Measurements from ENCODE around the gene VAV3. TPM values are rescaled to one million over a fixed set of nuclear protein-coding genes. Genes with fewer than 3 reads are reported as not detected.

Gene VAV3
- total RNA-seq, 1 donor from 2014 or later: 25.8 TPM

DNA sequence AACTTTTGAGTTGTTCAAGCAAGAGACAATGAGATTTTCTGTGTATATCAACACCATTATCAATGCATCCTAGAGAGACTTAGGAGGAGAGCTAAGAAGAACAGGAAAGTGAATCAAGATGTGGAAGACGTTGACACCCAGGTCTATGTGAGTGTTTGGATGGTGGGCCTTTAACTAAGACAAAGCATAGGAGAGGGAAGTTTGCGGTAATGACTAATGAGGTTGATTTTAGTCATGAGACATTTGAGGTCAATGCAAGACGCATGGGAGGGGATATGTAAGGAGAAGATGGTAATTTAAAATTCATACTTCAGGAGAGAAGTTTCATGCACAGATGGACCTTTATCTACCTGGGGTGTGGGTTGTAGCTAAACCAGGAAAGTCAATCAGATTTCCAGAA is 269.6 kb downstream of the VAV3 start:
- no peak overlapping the region for H3K27ac Mint-ChIP-seq (ENCODE audit: unreplicated experiment)
- peaks cover under 1% of the 10 kb centered on the region for H3K27me3 Mint-ChIP-seq (ENCODE audit: unreplicated experiment)
- no peak for DNase-seq
- peaks cover under 1% of the 10 kb centered on the region for H3K4me1 Mint-ChIP-seq (ENCODE audit: low read depth, unreplicated experiment)
- H3K4me3 Mint-ChIP-seq (ENCODE audit: unreplicated experiment): no peak overlapping the region
- TF ChIP-seq, protein P1, sequence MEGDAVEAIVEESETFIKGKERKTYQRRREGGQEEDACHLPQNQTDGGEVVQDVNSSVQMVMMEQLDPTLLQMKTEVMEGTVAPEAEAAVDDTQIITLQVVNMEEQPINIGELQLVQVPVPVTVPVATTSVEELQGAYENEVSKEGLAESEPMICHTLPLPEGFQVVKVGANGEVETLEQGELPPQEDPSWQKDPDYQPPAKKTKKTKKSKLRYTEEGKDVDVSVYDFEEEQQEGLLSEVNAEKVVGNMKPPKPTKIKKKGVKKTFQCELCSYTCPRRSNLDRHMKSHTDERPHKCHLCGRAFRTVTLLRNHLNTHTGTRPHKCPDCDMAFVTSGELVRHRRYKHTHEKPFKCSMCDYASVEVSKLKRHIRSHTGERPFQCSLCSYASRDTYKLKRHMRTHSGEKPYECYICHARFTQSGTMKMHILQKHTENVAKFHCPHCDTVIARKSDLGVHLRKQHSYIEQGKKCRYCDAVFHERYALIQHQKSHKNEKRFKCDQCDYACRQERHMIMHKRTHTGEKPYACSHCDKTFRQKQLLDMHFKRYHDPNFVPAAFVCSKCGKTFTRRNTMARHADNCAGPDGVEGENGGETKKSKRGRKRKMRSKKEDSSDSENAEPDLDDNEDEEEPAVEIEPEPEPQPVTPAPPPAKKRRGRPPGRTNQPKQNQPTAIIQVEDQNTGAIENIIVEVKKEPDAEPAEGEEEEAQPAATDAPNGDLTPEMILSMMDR (IDR thresholded peaks at IDR 0.05; ENCODE audit: partially characterized antibody, unreplicated experiment): no peak
- H3K9me3 Mint-ChIP-seq (ENCODE audit: unreplicated experiment): no peaks in the 10 kb centered on the region
- no peaks in the 10 kb centered on the region for H3K36me3 Mint-ChIP-seq (ENCODE audit: unreplicated experiment)

DNA sequence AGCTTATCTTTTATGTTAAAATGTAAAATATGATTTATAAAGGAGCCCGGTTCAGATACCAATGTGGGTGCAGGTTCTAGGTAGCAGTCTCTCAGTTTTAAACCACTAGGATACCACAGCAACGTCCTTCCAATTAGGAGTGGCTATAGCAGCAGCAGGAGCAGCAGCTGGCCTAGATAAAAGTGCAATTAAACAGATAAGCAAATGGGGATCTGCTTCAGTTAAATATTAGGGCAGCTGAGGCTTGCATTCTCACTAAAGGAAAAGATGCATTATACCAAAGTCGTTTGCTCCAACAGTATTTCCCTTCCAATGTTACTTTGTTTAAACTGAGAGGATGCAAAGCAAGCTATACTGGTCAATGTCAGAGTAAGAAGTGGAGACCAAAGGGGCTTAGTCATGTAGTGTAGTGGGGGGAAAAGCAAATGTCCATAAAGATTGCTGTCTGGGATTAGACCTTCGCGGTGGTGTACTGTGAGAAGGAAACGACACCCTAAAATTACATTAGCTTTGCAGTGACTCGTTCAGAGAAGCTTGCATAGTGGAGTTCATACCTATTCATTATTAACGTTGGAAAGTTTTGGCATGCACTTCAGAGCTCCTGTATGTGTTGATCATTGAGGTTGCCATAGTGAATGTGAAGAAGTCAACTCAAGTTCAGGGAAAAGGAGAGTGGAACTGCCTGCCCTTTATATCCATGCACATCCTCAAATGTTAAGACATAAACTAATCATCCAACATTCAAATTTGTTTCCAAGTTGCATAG is 272.2 kb downstream of the VAV3 start:
- Mint-ChIP-seq H3K36me3 (ENCODE audit: unreplicated experiment) (no peaks in the 10 kb centered on the region), H3K4me1 (ENCODE audit: low read depth, unreplicated experiment) (no peaks in the 10 kb centered on the region), H3K4me3 (ENCODE audit: unreplicated experiment) (no peak overlapping the region), H3K27me3 (ENCODE audit: unreplicated experiment) (no peaks in the 10 kb centered on the region), H3K9me3 (ENCODE audit: unreplicated experiment) (no peaks in the 10 kb centered on the region), H3K27ac (ENCODE audit: unreplicated experiment) (no peak overlapping the region)
- TF ChIP-seq, protein P1 (IDR thresholded peaks at IDR 0.05; ENCODE audit: partially characterized antibody, unreplicated experiment): no peak
- no peak for DNase-seq

DNA sequence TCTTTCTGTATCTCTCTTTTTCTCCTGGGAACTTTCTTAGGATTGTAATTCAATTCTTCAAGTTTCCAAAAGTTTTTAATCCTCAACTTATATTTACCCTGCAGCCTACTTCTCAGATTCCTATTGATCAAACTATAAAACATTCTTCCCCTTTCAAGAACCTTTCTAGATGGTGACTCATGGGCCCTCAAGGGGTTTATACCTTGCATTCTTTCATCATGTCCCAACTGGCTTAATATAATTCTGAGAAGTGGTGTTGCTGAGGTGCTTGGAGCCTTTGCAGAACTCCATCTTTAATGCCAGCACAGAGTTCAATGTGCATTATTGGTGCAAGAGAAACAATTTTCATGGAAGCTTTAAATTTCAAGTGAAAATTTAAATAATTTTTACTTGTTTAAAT is 273.4 kb downstream of the VAV3 start:
- Mint-ChIP-seq H3K4me1 (ENCODE audit: low read depth, unreplicated experiment) (no peaks in the 10 kb centered on the region), H3K27ac (ENCODE audit: unreplicated experiment) (no peak overlapping the region), H3K4me3 (ENCODE audit: unreplicated experiment) (no peak overlapping the region), H3K36me3 (ENCODE audit: unreplicated experiment) (no peaks in the 10 kb centered on the region), H3K27me3 (ENCODE audit: unreplicated experiment) (no peaks in the 10 kb centered on the region), H3K9me3 (ENCODE audit: unreplicated experiment) (no peaks in the 10 kb centered on the region)
- DNase-seq: no peak
- TF ChIP-seq, protein P1 (IDR thresholded peaks at IDR 0.05; ENCODE audit: partially characterized antibody, unreplicated experiment): no peak

DNA sequence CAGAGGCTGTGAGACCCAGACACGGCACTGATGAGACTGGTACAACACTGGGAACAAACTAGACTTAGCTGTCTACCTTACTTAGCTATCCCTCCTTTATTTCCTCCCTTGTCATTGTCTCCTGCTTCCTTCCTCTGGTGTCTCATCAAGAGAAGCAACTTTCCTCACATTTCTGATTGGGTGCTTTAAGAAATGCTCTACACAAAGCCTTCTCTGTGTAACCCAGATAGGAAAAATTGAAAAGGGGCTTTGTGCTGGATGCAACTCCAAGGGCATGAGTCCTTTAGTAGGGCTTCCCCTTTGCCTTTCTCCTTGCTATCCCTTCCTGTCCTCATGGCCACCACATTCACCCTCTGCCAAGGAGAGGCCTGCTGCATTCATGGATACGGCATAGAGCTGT is 274.5 kb downstream of the VAV3 start:
- no peak for DNase-seq
- TF ChIP-seq, protein P1 (IDR thresholded peaks at IDR 0.05; ENCODE audit: partially characterized antibody, unreplicated experiment): no peak
- Mint-ChIP-seq H3K27me3 (ENCODE audit: unreplicated experiment) (no peaks in the 10 kb centered on the region), H3K4me3 (ENCODE audit: unreplicated experiment) (no peak overlapping the region), H3K27ac (ENCODE audit: unreplicated experiment) (no peak overlapping the region), H3K4me1 (ENCODE audit: low read depth, unreplicated experiment) (no peaks in the 10 kb centered on the region), H3K36me3 (ENCODE audit: unreplicated experiment) (no peaks in the 10 kb centered on the region), H3K9me3 (ENCODE audit: unreplicated experiment) (no peaks in the 10 kb centered on the region)

DNA sequence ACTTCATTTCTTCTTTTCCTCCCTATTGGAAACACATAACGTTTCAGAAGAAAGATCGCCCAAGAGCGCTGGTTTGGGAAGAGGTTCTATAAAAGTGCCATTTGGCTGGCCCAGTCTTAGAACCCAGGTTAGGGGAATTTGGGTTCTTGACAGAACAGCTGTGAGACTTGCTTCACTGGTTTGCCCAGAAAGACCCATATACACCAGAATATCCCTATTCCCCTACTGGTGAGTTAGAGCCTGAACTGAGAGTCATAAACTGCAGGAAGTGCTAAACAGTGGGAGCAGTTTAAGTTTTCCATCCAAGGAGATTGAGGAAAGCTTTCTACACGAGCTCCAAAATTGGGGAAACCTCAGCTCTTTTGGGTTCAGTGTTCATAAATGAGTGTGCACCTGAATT is 275.2 kb downstream of the VAV3 start:
- TF ChIP-seq, protein P1 (IDR thresholded peaks at IDR 0.05; ENCODE audit: partially characterized antibody, unreplicated experiment): no peak
- Mint-ChIP-seq H3K9me3 (ENCODE audit: unreplicated experiment) (no peaks in the 10 kb centered on the region), H3K36me3 (ENCODE audit: unreplicated experiment) (no peaks in the 10 kb centered on the region), H3K27ac (ENCODE audit: unreplicated experiment) (no peak overlapping the region), H3K4me3 (ENCODE audit: unreplicated experiment) (no peak overlapping the region), H3K27me3 (ENCODE audit: unreplicated experiment) (no peaks in the 10 kb centered on the region), H3K4me1 (ENCODE audit: low read depth, unreplicated experiment) (no peaks in the 10 kb centered on the region)
- DNase-seq: no peak
